ENCODE measurements around the gene VPS35. TPM values are rescaled to one million over a fixed set of nuclear protein-coding genes. Genes with fewer than 3 reads are reported as not detected.

VPS35 gene
- total and polyA plus RNA-seq, 3 donors from 2014 or later = 75.5 to 129 (median 128) TPM

GRCh38 chr16:46606231-46606630 lies 82.7 kb downstream of the VPS35 start:
- no peak for DNase-seq
- no peaks in the 10 kb centered on the region for H3K27me3 ChIP-seq
- no peak for TF ChIP-seq POLR2A (IDR thresholded peaks at IDR 0.05)
- TF ChIP-seq CTCF (IDR thresholded peaks at IDR 0.05) = no peak
- WGBS, 2 donors = 90 to 94% methylated on average over 5 of the region's 5 CpGs
- H3K27ac ChIP-seq = no peak overlapping the region
- H3K36me3 ChIP-seq (ENCODE audit: low read depth, missing control alignments) = no peaks in the 10 kb centered on the region
- H3K4me1 ChIP-seq = no peaks in the 10 kb centered on the region
- no peaks in the 10 kb centered on the region for H3K9me3 ChIP-seq
- H3K4me3 ChIP-seq = no peak overlapping the region
- intact Hi-C loops (cut with DNase I; ENCODE audit: low total_unique reads) = no loop called here

Other genes with a start within 250 kb of the VPS35 start
- 10 to 100 TPM; 10.4 to 23.7 TPM for gene SHCBP1, start 67.8 kb downstream of the VPS35 start, total RNA-seq
- 14.7 TPM for gene SHCBP1, start 67.8 kb downstream of the VPS35 start, polyA plus RNA-seq (ENCODE audit: insufficient read depth, low read depth, low replicate concordance)
- 10 to 100 TPM; 30.7 to 44.4 TPM for gene ORC6, start 481 bp upstream of the VPS35 start, total RNA-seq
- 28.2 TPM for gene ORC6, start 481 bp upstream of the VPS35 start, polyA plus RNA-seq (ENCODE audit: insufficient read depth, low read depth, low replicate concordance)
- gene MYLK3, start 59.2 kb upstream of the VPS35 start, total RNA-seq = 10 to 100 TPM; 63.4 to 88.8 TPM
- gene MYLK3, start 59.2 kb upstream of the VPS35 start, polyA plus RNA-seq (ENCODE audit: insufficient read depth, low read depth, low replicate concordance) = 18.4 TPM
- gene C16orf87, start 142.0 kb upstream of the VPS35 start, total RNA-seq = 10 to 100 TPM; 32.0 to 45.4 TPM
- gene C16orf87, start 142.0 kb upstream of the VPS35 start, polyA plus RNA-seq (ENCODE audit: insufficient read depth, low read depth, low replicate concordance) = 44.9 TPM
- 10 to 100 TPM; 46.6 to 80.6 TPM for gene GPT2, start 195.2 kb upstream of the VPS35 start, total RNA-seq
- gene GPT2, start 195.2 kb upstream of the VPS35 start, polyA plus RNA-seq (ENCODE audit: insufficient read depth, low read depth, low replicate concordance) = 38.8 TPM